ENCODE measurements around the gene TKFC.

- TF ChIP-seq FOXA2 (IDR thresholded peaks at IDR 0.05) (no peak), RAD21 (IDR thresholded peaks at IDR 0.05) (no peak), CTCF (IDR thresholded peaks at IDR 0.05; ENCODE audit: low read depth, low read length, missing input control) (no peak), NR2F2 (IDR thresholded peaks at IDR 0.05) (no peak), REST (IDR thresholded peaks at IDR 0.05) (no peak)
Measured at GRCh38 chr11:61295596-61295926, 37.5 kb upstream of the TKFC start.
